Activated CD8-positive, alpha-beta memory T cell treated with anti-CD3 and anti-CD28 coated beads for 48 hours (primary cell): Measurements from ENCODE around the gene NR2C2AP.

Experiments
- DNase-seq, 3 experiments: peaks; one replicate each; pipeline ENCODE4 v3.0.0-alpha.2; 2020; ENCODE audit warnings: low read depth in 2 of 3, low spot score in 2 of 3

Gene NR2C2AP

DNA sequence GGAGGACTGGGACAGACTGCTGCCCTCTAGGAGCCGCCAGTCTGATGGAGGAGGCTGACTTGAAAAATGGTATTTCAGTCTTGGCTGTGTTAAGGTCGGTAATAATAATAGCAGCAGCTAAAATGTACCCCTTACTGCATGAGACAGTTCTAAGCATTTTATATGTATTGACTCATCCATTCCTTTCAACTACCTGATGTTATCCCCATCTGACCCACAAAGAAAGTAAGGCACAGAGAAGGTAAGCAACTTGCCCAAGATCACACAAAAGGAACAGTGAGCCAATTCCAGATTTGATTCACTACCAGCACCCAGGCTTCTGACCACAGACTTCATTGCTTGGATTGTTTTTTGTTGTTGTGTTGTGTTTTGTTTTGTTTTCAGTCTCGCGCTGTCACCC lies 12.6 kb upstream of the NR2C2AP start:
- no peak for DNase-seq

DNA sequence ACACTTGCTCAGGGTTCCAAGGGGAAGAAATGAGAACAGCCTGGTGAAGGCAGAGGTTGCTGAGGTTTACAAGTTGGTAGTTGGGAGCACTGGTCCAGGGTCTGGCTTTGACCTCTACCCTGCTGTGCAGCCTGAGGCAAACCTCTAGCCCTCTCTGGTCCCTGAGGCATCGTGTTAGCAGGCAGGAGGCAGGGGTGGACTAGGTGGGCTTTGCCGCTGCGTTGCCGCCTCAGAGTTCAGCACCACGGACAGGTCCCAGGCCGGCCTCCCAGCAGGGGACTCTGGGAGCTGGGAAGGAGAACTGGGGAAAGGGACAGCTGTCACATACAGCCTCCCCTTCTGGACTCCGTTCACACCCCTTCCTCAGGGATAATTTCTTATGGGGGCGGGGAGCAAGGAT lies 11.7 kb upstream of the NR2C2AP start:
- no peak for DNase-seq

DNA sequence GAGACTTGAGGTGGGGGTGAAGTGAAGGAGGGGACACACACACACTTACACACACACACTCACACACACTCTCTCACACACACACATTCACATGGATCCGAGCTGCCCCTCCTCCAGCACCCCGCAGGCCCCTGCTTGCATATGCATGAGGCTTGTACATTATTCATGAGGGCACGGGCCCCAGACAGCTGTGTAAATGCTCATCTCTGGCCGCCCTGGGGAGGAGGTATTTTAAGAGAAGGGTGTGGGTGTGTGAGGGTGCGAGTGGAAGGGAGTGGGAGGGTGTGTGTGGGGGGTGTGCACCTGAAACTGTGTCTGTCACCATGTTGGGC lies 10.9 kb upstream of the NR2C2AP start:
- no peak for DNase-seq

DNA sequence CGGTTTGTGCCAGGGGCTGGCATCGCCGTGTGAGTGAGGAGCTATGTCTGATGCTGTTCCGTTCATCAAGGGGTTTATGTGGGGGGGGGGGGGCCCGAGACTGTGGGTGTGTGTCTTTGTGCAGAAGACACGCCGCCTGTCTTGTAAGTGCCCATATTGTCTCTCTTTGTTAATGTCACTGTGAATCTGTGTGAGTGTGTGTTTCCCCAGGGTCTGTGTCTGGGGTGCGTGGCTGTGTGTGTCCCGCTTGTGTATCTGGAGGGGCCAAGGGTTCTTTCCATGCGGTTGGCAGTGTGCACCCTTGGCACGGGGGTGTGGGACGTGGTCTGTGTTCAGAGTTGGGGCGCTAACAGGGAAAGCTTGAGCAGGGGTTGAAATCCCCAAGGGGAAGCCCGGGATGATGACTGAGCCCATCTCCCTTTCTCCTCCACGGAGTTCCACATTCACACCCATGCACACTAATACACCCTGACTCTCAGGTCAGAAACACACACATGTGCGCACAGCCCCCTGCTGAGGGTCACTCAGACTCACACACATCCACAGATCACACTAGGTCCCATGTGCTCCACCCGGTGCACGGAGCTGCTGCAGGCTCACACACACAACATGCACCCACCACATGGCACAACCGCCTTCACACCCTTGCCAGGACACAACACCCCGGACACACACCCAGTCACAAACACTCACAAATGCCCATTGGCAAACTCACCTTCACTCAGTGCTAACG lies 10.4 kb upstream of the NR2C2AP start:
- no peak for DNase-seq

DNA sequence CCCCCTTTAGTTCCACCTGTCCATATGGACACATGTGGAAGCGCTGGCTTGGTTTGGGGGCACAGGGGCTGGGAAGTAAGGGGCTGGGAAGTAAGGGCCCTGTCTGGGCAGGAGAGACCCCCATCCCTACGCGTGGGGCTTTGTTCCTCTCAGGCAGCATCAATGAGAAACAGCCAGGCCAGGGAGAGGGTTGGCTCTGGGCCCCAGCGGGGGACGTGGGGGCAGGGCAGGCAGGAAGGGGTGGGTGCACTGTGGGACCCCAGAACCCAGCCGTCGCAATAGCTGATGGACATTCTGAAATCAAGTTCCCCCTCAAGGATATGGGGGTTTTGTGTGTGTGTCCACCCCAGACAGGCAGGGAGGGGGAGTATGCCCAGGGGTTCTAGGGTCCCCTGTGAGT lies 9.7 kb upstream of the NR2C2AP start:
- no peak for DNase-seq

DNA sequence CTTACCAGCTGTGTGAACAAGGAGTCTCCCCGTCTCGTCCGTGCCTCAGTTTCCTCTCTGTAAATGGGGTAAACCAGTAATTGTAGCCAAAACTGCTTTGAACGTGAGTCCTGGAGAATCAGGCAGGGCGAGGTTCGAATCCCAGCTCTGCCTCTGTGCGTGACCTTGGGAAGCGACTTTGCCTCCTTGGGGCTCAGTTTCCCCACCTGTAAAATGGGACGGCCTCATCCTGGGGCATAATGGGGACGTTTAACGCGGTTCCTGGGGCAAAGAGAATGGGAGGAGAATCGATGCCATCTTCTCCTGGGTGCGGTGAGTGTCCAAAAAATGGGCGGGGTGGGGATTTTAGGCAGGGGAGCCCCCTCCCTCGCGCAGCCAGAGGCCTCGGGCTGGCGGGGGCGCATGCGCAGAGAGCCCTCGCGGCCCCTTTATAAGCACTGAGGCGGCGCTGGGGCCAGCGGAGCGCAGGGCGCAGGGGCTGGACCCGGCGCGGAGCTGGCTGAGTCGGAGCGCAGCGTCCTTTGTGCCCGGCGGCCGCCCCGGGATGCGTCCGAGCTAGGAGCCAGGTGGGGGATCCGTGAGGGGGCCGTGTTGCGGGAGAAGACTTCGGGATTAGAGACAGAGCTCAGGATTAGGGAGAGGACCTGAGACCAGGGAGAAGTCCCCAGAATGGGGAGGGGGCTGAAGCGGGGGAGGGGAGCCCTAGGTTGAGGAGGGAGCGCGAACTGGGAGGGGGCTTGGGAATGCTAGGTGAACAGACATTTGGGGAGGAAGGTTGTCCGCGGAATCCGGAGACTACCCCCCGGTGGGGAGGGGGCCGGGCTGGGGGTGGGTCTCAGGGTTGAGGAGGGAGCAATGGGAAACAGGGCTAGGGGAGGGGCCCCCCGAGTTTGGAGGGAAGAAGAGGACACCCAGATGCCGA lies 8.5 kb upstream of the NR2C2AP start, which contains the start of gene NCAN:
Gene NCAN (plus strand): TSS at position 460 of the 922 bp plus-strand sequence. CDS start 4,996 bp downstream, outside the sequence.
- no peak for DNase-seq

DNA sequence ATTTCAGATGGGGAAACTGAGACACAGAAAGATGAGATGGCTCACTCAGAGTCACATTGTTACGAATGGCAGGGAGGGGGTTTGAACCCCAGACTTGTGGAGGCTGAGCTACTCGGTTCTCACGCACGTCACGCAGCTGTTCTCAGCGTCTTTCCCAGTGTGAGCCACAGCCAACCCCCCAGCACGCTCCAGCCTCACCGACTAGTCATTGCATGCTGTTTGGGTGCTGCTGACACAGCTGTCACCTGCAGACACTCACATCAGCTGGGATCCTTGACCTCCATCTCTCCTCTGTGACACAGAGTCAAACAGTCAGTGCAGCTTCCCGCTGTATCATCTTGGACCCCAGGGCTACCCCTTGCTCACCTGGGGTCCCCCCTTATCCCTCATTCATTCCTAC lies 6.2 kb upstream of the NR2C2AP start:
- DNase-seq, result no peak

DNA sequence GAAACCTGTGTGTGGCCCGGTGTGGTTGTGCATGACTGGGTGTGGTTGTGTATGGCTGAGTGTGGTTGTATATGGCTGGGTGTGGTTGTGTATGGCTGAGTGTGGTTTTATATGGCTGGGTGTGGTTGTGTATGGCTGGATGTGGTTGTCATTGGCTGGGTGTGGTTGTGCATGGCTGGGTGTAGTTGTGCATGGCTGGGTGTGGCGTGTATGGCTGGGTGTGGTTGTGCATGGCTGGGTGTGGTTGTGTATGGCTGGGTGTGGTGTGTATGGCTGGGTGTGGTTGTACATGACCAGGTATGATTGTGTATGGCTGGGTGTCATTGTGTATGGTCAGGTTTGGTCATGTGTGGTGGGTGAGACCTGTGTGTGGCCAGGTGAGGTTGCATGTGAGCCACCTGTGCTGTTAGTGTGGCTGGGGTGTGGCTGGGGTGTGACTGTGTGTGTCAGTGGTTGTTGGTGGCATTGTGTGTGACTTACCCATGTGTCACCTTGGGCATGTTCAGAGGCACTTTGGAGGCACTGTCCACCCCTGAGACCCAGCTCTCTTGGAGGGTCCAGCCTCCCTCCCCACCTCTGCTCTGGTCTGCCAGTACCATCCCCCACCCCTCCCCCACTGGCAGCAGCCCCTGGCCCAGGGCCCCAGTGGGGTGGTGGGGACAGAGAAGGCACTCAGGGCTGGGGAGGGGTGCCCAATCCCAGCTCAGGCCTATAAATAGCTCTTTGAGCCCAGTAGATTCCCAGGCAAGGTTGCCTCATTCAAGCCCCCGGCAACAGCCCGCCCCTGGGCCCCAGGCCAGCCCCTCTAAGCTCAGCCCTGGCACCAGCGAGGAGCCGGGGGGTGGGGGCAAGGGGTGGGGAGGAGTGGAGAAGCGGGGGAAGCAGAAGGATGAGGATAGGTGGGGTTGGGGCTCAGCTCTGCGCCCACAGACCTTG lies 4.7 kb upstream of the NR2C2AP start:
- no peak for DNase-seq

DNA sequence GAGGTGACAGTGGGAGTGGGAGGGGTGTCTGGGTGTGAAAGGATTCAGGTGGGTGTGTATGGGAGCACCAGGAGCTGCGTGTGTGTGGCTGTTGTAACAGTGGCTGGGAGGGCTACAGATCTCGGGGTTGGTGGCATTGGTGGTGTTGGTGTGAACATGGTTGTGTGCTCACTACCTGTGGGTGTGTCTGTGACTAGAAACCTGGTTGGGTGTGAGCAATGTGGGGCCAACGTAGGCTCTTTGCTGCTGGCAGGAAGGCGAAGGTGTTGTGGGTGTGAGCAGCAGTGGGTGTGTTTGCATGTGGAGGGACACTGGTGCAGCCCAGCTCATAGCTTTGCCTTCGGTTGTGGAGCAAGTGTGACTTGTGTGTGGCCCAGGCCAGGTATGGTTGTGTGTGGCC lies 3.7 kb upstream of the NR2C2AP start:
- no peak for DNase-seq

DNA sequence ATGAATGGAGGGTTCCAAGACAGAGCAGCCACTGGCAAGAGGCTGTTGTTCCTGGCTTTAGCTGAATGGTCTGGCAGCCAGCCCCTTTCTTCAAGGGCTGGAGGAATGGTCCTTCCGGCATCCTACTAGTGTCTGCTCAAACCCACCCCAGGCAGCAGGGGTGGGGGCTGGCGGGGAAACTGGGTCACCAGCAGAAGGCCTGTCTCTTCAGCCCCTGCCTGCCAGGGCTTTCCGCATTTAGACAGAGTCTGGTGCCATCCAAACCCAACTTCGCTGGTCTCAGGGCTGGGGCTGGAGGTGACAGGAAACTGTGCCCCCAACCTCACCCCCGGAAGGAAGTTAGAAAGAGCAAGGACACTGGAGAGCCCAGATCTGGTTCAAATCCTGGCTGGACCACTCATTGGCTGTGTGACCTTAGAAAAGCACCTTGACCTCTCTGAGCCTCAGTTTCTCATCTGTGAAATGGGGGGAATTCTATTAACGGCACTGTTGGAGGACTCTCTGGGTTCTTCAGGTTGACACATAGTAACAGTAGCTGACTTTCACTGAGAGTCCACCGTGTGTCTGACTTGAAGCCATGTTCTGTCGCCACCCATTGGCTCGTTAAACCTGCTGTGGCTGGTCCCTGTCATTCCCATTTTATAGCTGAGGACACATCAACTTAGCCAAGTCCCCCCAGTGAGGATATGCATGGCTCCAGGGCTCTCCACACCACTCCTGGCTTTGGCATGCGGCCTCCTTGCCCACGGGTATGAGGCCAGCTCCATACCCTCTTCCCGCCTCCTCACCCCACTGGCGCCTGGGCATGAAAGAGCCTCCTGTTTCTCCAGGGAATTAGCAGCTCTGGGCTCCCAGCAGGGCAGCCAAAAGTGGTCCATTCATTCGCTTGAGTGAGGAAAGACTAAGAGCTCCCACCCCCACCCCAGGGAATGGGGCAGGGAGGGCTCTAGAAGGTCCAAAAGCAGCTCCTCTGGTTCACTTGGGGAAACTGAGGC lies 2.5 kb upstream of the NR2C2AP start:
- no peak for DNase-seq

DNA sequence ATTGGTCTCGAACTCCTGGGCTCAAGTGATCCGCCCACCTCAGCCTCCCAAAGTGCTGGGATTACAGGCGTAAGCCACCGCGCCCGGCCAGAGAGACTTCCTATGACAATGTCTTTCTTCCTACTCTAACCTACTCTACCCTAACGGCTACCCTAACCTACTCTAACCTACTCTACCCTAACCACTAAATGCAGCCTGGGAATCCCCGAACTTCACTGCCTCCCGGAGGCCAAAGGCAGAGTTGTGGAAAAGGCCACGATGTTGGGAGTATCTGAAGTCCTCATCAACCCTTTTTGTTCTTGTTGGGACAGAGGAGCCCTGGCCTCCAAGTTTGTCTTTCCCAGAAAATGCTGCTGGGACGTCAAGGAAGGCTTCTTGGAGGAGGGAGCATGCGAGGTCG lies 967 bp upstream of the NR2C2AP start:
- no peak for DNase-seq

DNA sequence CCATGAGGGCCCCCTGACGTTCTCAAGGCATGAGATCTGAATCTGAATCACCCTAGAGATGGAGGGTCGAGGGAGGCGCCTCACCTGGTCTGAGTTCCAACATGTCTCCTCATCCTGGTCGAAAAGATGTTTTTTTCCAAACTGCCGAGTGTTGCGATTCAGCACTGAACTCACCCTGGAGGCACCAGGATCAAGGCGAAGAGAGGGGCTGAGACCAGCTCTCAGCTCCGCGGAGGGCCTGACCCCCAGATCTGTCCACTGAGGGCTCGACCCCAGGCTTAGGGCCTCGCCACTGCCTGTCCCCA lies 555 bp downstream of the NR2C2AP start:
- DNase-seq, result no peak

DNA sequence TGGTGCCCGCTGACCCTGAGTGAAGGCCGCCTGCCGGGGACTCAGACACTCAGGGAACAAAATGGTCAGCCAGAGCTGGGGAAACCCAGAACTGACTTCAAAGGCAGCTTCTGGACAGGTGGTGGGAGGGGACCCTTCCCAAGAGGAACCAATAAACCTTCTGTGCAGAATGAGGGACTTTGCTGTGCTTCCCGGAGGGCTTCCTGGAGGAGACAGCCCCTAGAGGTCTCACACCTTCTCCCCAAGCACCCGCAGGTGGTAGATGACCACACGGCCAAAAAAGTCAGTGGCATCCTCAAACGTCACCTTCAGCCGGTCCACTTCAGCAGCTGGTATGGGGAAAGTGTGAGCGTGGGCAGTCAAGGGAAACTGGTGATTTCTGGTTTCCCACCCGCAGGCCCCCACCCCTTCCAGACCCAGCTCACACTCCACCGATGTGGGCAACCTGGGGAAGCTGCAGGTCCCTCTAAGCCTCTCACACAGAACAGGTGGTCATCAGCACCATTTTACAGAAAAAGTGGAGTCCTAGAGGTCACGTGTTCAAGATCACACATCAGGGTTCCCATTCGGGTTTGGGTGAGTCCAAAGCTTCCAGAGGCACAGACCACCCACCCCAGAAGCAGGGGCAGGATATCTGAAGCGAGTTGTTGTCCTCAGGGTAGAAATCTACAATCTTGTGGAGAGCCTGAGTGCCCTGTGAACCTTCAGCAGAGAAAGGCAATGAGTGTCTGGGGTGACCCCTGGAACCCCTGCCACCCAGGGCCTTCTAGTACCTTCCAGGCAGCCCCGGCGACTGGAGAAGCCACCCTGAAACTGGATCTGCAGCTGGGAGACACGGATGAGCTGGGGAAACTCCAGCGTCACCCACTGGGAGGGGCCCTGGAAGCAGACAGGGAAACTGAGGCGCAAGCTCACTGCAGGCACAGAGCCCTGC lies 1.2 kb downstream of the NR2C2AP start:
- no peak for DNase-seq

DNA sequence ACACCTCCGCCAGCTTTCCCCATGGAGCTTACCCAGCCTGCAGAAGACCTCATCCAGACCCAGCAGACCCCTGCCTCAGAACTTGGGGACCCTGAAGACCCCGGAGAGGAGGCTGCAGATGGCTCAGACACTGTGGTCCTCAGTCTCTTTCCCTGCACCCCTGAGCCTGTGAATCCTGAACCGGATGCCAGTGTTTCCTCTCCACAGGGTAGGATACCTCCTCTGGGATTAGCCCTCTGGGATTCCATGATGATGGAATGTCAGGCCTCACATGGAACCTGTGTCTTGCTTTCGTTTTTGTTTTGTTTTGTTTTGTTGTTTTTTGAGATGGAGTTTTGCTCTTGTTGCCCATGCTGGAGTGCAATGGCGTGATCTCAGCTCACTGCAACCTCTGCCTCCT lies 9.3 kb downstream of the NR2C2AP start:
- no peak for DNase-seq

DNA sequence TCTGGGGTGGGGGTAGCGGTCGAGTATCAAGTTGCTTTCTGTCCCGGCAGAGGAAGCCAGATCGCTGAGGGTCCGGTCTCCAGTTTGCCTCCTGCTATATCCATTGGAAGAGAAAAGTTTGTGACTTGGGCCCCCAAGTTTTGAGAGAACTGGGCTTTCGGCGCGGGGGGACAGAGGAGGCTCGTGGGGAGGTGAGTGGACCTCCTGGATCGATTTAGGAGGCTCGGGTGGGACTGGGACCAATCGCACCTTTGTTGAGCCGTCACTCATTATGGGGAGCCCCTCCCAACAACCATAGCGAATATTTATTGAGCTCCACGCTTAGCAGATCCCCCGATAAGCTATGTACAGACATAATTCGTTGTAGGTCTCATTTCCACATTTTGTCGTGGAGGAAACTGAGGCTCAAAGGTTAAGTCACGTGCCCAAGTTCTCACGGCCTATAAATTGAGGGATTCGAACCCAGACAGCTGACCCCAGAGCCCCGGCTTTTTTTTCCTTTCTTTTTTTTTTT lies 10.2 kb downstream of the NR2C2AP start:
- no peak for DNase-seq

DNA sequence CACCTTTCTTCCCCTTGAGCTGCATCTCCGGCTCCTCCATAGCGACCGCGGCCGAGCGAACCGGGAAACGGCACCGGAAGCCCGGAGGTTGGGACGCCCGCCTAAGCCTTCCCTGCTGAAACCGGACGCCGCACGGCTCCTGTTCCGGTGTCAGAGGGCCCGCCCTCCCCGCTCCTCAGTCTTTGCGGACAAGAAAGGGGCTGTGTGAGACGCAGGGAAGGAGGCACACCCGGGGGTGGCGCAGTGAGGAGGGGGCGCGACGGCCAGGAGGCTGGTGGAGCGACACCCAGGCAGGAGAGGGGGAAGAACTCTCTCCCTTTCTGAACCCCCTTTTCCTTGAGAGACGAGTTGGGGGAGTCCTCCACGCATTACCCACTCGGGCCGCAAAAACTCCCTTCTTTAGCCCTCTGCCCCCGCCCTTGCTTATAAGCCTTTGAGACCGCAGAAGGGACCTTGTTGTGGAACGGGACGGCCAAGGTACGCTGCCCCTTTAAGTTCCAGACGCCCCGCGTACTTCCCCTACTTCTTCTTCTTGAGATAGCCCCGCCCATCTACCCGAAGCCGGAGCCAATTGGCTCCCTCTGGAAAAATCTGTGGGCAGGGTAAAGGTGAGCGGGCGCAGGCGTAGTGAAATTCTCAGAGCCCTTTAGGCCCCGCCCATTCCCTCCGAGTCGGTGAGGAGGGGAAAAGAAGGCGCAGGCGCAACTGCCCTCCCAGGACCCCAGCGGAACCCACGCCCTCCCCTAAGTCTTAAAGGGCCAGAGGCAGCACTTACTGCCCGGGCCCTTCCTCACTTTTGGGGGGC lies 10.9 kb downstream of the NR2C2AP start, which contains the start of the genes BORCS8 and RFXANK:
Gene BORCS8 (minus strand): TSS at position 75 of the 805 bp plus-strand sequence. CDS start 35 bp downstream, at position 40.
Gene RFXANK (plus strand): TSS at position 181 of the 805 bp plus-strand sequence. CDS start 1,689 bp downstream, outside the sequence.
- peak; percentile 79 to 98 (median 94) for DNase-seq

DNA sequence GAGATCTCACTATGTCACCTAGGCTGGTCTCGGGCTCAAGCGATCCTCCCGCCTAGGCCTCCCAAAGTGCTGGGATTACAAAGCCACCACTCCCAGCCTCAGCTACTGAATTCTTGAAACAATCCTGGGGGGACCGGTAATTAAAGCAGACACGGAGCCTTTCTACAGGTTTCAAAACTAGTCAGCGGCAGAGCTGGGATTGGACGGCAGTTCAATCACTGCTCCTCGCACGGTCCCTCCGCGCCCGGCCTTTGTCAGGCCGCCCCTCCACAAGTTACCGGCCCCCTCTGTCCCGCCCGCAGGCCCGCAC lies 11.5 kb downstream of the NR2C2AP start:
- no peak for DNase-seq

DNA sequence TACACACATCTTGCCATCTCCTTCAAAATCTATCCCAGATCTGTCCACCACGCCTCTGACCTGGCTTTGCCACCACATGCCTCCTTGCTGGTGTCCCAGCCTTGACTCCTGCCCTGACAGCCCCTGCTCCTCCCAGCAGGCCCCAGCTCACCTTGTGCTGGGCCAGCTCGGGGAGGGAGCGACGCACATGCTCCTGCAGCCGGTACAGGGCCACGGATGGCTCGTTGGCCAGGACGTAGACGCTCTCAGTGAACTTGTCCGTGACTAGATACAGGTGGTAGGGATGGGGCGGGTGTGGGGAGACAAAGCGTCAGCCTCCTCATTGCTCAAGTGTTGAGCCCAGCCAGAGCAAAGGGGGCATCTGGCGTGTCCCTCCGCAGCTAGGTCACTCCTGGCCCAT lies 16.5 kb downstream of the NR2C2AP start:
- DNase-seq, result no peak
